ENCODE measurements around the gene ROR1.

GRCh38 chr1:63784489-63785390 is 10.9 kb downstream of the ROR1 start:
- TF ChIP-seq CTCF (IDR thresholded peaks at IDR 0.05) (no peak), POLR2A (IDR thresholded peaks at IDR 0.05) (no peak)

All from uterus (tissue), 2 donors.